ENCODE data around the gene ITPRIPL1. TPM values are rescaled to one million over a fixed set of nuclear protein-coding genes. Genes with fewer than 3 reads are reported as not detected.

Gene ITPRIPL1
- total RNA-seq, 1 donor from 2014 or later = 3.1 TPM

- peak; percentile 87 for DNase-seq (ENCODE audit: low spot score)
These were observed 4.1 kb upstream of the ITPRIPL1 start for GRCh38 chr2:96320728-96321622.

DNA sequence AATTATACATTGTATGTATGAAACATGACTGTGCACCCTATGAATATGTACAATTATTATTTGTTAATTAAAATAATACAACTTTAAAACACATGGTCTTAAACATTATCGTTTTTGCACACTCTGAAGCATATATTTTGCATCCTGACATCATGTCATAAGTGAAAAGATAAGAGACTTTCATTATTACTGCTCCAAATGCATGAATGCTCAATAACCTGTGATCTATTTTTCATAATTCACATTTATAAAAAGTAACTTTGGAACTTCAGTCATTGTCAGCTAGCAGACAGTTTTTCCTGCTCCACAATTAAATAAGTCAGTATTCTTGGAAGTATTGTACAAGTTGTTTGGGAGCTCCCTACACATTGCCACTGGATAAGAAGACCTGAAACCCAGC lies 1.3 kb upstream of the ITPRIPL1 start:
- no peak for DNase-seq (ENCODE audit: low spot score)

GRCh38 chr2:96324721-96325040 lies 436 bp upstream of the ITPRIPL1 start:
- DNase-seq (ENCODE audit: low spot score) = no peak

DNA sequence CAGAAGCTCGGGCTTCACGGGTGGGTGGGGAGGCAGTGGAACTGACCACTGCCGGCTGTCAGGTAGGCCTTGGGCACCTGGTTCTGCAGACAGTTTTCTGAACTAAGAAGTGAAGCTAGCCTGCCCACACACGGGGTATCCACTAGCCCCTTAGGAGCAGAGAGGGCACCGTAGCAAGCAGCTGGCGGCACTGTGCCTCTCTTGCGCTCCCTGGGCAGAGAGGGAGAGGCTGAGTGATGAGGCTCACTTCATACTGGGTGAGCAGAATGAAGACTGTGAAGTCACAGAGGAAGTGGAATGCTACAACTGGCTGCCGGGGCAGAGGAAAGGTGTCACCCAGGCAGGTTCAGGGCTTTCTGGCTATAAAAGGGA lies 753 bp downstream of the ITPRIPL1 start:
- peak; percentile 57 for DNase-seq (ENCODE audit: low spot score)

DNA sequence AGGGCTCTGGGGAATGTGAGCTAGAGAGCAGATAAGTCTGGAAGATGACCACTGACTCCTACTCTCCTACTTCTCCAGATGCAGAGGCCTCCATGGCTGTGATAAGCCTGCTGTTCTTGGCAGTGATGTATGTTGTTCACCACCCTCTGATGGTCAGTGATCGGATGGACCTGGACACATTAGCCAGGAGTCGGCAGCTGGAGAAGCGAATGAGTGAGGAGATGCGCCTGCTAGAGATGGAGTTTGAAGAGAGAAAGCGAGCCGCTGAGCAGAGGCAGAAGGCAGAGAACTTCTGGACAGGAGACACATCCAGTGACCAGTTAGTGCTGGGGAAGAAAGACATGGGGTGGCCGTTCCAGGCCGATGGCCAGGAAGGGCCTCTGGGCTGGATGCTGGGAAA lies 1.4 kb downstream of the ITPRIPL1 start:
- peak; percentile 45 for DNase-seq (ENCODE audit: low spot score)

DNA sequence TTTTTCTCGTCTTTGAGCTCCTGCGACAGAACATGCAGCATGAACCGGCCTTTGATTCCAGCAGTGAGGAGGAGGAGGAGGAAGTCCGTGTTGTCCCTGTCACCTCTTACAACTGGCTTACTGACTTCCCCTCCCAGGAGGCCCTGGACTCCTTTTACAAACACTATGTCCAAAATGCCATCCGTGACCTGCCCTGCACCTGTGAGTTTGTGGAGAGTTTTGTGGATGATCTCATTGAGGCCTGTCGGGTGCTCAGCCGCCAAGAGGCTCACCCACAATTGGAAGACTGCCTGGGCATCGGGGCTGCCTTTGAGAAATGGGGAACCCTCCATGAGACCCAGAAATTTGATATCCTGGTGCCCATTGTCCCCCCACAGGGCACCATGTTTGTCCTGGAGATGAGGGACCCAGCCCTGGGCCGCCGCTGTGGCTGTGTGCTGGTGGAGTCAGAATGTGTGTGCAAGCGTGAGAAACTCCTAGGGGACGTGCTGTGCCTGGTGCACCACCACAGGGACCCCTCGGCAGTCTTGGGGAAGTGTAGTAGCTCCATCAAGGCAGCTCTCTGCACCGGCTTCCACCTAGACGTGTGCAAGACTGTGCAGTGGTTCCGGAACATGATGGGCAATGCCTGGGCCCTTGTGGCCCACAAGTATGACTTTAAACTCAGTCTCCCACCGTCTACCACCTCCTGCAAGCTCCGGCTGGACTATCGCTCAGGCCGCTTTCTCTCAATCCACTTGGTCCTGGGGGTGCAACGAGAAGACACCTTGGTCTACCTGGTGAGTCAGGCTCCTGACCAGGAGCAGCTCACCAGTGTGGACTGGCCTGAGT lies 2.1 kb downstream of the ITPRIPL1 start:
- DNase-seq (ENCODE audit: low spot score) = peak; percentile 71

DNA sequence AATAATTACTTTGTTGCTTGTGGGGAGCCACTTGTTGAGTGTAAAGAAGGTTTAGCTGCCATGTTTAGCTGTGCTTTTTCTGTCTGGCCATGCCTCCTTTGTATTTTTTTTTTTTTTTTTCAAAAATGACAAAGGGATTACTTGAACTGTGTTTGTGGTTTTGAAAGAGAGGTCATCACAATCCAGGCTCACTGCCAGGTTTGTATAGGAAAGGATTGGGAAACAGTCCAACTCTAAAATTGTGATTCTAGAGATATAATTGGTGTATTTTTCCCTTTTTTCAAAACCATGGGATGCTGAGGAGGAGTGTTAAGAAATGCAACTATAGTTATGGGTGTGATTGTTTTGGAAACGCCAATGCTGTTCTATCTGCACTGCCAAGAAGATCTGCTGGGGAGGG lies 4.3 kb downstream of the ITPRIPL1 start:
- DNase-seq (ENCODE audit: low spot score) = no peak

DNA sequence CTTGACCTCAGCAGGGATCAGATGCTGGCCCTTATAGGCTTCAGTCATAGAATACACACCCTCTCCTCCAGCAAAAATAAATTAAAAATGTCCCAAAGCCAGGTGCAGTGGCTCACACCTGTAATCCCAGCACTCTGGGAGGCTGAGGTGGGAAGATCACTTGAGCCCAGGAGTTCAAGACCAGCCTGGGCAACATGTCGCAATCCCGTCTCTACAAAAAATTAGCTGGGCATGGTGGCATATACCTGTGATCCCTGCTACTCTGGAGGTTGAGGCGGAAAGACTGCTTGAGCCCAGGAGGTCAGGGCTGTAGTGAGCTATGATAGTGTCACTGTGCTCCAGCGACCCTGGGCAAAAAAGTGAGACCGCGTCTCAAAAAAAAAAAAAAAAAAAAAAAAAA lies 4.8 kb downstream of the ITPRIPL1 start:
- DNase-seq (ENCODE audit: low spot score) = no peak

DNA sequence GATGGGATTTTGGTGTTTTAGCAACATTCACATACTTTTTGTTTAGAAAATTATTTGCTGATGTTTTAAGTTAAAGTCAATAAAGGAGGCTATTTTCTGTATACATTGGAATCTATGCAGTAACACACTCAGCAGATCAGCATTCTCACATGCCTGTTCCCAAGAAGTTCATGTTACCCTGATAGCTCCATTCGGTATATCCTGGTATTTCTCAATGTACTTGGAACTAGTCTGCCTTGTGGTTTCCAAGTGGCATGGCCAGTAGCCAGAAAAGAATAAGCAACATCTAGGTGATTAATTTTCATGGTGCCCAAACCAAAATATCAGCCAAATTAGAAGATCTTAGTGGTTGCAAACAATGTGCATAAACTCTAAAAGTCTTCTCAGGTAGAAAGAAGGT lies 5.3 kb downstream of the ITPRIPL1 start:
- no peak for DNase-seq (ENCODE audit: low spot score)

- DNase-seq (ENCODE audit: low spot score) = peak; percentile 51
These were observed 8.6 kb downstream of the ITPRIPL1 start for GRCh38 chr2:96333708-96334107.

DNA sequence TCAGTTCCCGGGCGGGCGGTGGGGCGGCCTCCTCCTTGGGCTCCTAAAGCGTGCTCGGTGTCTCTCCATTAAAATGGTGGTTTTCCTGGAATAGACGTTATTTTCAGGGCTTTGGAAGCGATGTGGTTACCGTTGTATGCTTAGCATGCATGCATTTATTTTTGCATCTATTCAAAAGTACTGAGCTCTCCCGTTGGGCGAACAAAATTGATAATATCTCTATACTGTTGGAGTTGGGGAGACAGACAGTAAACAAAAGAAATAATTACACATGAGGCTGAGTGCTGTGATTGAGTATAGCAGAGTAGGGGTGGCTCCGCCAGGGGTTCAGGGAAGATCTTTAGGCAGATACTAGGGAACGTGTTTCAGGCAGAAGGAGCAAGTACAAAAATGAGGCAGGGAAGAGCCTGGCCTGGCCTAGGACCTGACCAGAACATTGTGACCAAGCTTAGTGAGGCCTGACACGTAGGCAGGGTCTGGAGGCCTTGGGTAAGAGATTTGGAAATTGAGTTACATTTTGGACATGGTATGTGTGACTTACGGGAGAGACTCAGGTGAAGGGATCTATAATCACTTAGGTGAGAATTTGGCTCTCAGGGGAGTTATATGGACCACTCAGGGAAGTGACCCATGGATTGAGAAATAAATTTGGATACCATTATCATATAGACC lies 11.1 kb downstream of the ITPRIPL1 start:
- no peak for DNase-seq (ENCODE audit: low spot score)

DNA sequence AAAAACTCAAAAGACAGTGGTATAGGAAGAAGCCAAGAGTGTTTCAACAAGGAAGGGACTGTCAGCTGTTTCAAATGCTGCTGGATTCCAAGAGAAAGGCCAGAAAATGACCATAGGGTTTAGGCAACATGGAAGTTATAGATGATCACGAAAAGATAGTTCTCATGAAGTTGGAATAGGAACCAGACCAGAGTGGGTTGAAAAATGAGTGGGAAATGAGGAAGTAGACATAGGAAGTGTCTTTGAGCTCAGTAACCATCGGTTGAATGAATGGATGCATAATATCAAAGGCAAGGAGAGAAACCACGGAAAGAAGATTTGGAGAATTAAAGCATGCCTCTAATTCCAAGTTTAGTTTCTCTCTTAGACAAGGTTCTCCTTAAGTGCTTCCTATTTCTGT lies 11.8 kb downstream of the ITPRIPL1 start:
- no peak for DNase-seq (ENCODE audit: low spot score)

DNA sequence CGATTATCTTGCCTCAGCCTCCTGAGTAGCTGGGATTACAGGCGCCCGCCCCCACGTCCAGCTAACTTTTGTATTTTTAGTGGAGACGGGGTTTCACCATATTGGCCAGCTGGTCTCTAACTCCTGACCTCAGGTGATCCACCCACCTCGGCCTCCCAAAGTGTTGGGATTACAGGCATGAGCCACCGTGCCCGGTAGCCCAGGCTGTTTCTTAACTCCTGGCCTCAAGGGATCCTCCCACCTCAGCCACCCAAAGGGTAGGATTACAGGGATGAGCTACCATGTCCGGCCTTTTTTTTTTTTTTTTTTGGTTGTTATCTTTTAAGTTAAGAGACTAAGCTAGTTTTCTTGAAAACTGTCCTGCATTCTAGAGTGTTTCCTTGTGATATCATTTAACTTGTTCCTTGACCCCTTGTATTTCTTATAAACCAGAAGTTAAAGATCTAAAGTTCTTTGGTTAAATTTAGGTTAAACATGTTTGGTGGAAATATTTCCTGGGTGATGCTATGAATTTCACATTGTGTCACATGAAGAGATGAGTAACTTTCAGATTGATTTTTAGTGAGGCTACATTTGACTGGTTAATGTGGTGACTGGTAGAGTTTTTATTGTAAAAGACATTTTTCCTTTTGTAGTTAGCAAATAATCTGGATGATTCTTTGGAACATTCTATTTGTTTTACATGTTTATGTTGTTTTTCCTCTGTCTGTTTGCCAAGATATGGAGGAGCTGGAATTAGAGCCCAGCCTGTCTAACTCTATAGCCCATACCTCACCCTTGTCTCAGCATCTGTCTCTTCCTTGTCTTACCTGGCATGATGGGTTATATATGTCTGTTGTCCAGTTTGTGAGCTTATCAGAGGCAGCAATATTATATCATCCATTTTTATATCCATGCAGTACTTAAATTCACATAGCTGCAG lies 15.6 kb downstream of the ITPRIPL1 start:
- no peak for DNase-seq (ENCODE audit: low spot score)

DNA sequence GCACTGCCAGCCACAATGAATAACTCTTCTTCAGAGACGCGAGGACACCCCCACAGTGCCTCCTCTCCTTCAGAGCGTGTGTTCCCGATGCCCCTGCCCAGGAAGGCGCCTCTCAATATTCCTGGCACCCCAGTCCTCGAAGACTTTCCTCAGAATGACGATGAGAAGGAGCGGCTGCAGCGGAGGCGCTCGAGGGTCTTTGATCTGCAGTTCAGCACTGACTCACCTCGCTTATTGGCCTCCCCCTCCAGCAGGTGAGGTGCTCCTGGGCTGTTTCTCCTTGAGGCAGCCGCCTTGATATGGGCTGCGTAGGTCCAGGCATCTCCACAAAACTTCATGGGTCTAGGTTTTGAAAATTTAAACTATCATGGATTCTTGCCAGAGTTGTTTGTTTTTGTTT lies 16.5 kb downstream of the ITPRIPL1 start:
- DNase-seq (ENCODE audit: low spot score) = no peak

- no peak for DNase-seq (ENCODE audit: low spot score)
These were observed 17.0 kb downstream of the ITPRIPL1 start for GRCh38 chr2:96342085-96342484.

DNA sequence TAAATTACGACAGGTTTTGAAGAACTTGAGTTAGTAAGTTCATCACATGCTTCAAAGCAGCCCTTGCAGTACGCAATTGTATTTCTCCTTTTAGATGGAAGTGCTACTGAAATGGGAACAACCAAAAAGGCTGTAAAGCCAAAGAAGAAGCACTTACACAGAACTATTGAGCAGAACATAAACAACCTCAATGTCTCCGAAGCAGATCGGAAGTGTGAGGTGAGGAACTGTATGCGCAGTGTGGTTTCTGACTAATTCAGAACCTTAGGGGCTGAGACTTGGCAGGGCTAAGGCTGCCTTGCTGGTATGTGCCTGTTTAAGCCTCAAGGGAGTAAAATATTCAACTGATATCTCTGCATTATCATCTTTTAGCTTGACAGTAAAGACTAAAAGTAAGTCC lies 18.9 kb downstream of the ITPRIPL1 start:
- DNase-seq (ENCODE audit: low spot score) = no peak

DNA sequence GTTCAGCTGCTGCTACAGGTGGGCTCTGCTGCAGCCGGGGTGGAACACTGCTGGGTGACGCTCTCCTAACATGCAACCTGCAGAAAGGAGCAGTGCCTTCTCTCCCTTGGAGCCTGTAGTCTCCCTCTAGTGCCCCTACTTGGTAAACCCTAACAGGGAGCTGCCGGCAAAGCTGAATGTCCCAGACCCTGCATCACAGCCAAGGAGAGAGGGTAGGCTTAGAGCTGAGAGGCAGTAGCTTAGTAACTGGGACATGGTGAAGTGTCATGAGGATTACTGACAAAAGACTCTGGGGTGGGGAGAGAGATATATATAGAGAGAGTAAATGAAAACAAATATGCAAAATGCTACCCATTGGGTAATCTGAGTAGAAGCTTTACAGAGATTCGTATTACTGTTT lies 20.3 kb downstream of the ITPRIPL1 start:
- no peak for DNase-seq (ENCODE audit: low spot score)

GRCh38 chr2:96345868-96346462 lies 20.8 kb downstream of the ITPRIPL1 start:
- no peak for DNase-seq (ENCODE audit: low spot score)

- DNase-seq (ENCODE audit: low spot score) = no peak
These were observed 22.3 kb downstream of the ITPRIPL1 start for GRCh38 chr2:96347395-96347794.

DNA sequence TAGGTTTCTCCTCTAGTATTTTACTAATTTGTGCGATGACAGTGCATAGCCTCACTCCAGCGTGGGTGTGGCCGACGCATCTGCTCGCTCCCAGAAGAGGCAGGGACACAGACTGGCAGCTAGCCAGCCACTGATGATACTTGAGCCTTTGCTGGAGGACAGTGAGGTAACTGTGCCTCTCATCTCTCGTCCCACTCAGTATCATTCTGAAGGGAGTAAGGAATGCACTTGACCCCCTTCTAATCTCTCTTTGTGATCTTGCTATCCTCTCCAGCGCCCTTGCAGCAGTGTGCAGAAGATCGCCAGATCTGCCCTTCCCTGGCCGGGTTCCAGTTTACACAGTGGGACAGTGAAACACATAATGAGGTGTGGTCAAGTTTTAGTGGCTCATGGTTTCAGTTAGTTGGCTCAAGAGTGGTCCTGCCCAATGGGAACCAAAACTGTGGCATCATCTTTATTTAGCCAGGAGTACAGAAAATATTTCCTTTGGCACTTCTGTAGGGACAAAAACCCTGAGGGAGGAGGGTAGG lies 28.0 kb downstream of the ITPRIPL1 start:
- no peak for DNase-seq (ENCODE audit: low spot score)
